AG04449 (cell line): ENCODE data around the gene ATP6V0A1.
A peak's percentile ranks its signal among the peaks of the same experiment; 100 is the strongest.

Source experiments
- CTCF ChIA-PET: fragments of 350-600 bp; formaldehyde crosslinking; extraction: SDS; loops from one replicate; lab custom pipeline; 2021; ENCODE audit warnings: antibody characterized with exemption; lab: Yijun Ruan, JAX
- POLR2A ChIA-PET: fragments of 400-600, 350-600 bp; formaldehyde crosslinking; extraction: SDS; loops from one replicate; lab custom pipeline; 2020; ENCODE audit warnings: antibody characterized with exemption, inconsistent platforms; lab: Yijun Ruan, JAX
- DNase-seq: peaks from one replicate; pipeline ENCODE4 v3.0.0-alpha.2; 2010; ENCODE audit warnings: low read depth, low spot score
- H3K4me3 ChIP-seq: 2 replicates; pipeline ENCODE4 v1.5.1; 2011; ENCODE audit warnings: low read depth, mild to moderate bottlenecking, control low read depth, low read length
- CTCF ChIP-seq: IDR thresholded peaks from one replicate; pipeline ENCODE4 v1.5.1; 2011; ENCODE audit warnings: mild to moderate bottlenecking, moderate library complexity, low read length, control low read depth, inconsistent platforms; ENCODE audit not compliant: insufficient read depth; ENCODE audit errors: missing control alignments

The ATP6V0A1 gene

GRCh38 chr17:42563143-42563509, 104.4 kb downstream of the ATP6V0A1 start:
- no peak for TF ChIP-seq CTCF
- DNase-seq: no peak
- H3K4me3 ChIP-seq: peak overlapping the region; percentile 83
- CTCF ChIA-PET: interaction anchor here (6.5 kb wide), 1 partner anchor 15 kb away, joined by 53 read pairs; the partner anchor contains the start of gene PSMC3IP
- POLR2A ChIA-PET: no interaction called here

GRCh38 chr17:42563543-42563942, 104.9 kb downstream of the ATP6V0A1 start:
- TF ChIP-seq CTCF: no peak
- ChIA-PET CTCF (interaction anchor here (6.5 kb wide), 1 partner anchor 15 kb away, joined by 53 read pairs; the partner anchor contains the start of gene PSMC3IP), POLR2A (no interaction called here)
- peak overlapping the region; percentile 83 for H3K4me3 ChIP-seq
- DNase-seq: no peak

- TF ChIP-seq CTCF: no peak
- ChIA-PET CTCF (interaction anchor here (1.0 to 6.5 kb wide), 2 partner anchors 9 to 14 kb away, joined by 3 to 53 read pairs; partner anchors contain the start of gene PSMC3IP), POLR2A (no interaction called here)
- no peak for DNase-seq
- no peak overlapping the region for H3K4me3 ChIP-seq
Measured at GRCh38 chr17:42563950-42564349, 105.3 kb downstream of the ATP6V0A1 start.

GRCh38 chr17:42564815-42565522, 106.3 kb downstream of the ATP6V0A1 start:
- POLR2A ChIA-PET: interaction anchor here (1.1 to 1.2 kb wide), 2 partner anchors 10 to 142 kb away, joined by 3 to 4 read pairs; partner anchors contain the start of gene CAVIN1
- DNase-seq: no peak
- TF ChIP-seq CTCF: no peak
- H3K4me3 ChIP-seq: no peak overlapping the region
- CTCF ChIA-PET: interaction anchor here (1.0 to 6.5 kb wide), 3 partner anchors 9 to 13 kb away, joined by 3 to 53 read pairs (median 3); partner anchors contain the start of gene PSMC3IP

- TF ChIP-seq CTCF: no peak
- ChIA-PET CTCF (interaction anchor here (0.9 to 6.5 kb wide), 3 partner anchors 9 to 540 kb away, joined by 3 to 53 read pairs (median 3); partner anchors contain the start of gene PSMC3IP), POLR2A (interaction anchor here (1.1 to 2.6 kb wide), 3 partner anchors 11 to 143 kb away, joined by 3 to 20 read pairs (median 4); partner anchors contain the start of genes CAVIN1 and PSMC3IP)
- no peak for DNase-seq
- no peak overlapping the region for H3K4me3 ChIP-seq
Measured at GRCh38 chr17:42565523-42566214, 107.0 kb downstream of the ATP6V0A1 start.
